ENCODE results near the gene DGCR8.
"Not testable (repeated sequence)": the region's sequence is repeated elsewhere in the genome, so short reads cannot be mapped to it uniquely, and the experiment has no call there.

Gene DGCR8

DNA sequence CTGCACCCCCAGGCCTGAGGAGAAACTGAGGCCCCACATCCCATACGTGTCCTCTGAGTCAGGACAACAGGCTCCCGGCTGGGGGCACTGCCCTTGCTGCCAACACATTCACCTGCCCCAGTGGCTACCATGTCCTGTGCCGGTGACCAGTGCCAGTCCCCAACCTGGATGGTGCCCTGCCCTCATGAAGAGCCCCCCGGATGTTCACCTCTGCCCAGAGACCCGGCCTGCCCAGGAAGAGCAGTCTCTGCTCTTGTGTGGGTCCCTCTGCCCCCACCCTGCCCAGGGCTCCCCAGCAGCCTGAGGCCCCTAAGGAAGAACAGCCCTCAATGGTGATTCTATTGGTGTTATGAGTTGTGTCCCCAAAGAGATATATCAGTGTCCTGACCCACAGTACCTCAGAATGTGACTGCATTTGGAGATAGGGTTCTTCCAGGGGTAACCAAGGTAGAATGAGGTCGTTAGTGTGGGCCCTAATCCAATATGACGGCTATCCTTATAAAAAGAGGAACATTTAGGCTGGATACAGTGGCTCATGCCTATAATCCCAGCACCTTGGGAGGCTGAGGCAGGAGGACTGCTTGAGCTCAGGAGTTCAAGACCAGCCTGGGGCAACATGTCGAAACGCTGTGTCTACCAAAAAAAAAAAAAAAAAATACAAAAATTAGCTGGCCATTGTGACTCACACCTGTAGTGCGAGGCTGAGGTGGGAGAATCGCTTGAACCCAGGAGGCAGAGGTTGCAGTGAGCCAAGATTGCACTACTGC is 13.2 kb upstream of the DGCR8 start:
- DNase-seq (ENCODE audit: low read depth), result no peak

- not testable (repeated sequence) for DNase-seq (ENCODE audit: low read depth)
Observed at GRCh38 chr22:20067384-20067682, 12.7 kb upstream of the DGCR8 start.

GRCh38 chr22:20068640-20069039 is 11.4 kb upstream of the DGCR8 start:
- no peak for DNase-seq (ENCODE audit: low read depth)

GRCh38 chr22:20069331-20070042 is 10.6 kb upstream of the DGCR8 start:
- no peak for DNase-seq (ENCODE audit: low read depth)

- DNase-seq (ENCODE audit: low read depth), result no peak
Observed at GRCh38 chr22:20071524-20071972, 8.5 kb upstream of the DGCR8 start.

- no peak for DNase-seq (ENCODE audit: low read depth)
Observed at GRCh38 chr22:20076627-20077172, 3.3 kb upstream of the DGCR8 start.

DNA sequence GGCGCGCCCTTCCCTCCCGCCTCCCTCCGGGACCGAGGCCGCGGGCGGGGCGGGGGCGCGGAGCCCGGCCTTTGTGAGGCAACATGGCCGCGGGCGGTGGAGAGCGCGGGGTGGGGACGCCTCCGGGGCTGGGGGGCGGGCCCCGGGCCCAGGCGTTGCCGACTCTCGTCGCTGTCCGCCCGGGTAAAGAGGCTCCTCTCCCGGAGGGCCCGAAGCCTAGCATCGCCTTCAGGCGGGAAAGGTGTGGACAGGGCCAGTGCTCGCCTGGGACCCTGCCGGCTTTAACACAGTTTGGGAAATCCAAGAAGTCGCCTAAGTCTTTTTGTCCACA is 369 bp downstream of the DGCR8 start:
- peak; percentile 41 for DNase-seq (ENCODE audit: low read depth)

- DNase-seq (ENCODE audit: low read depth), result no peak
Observed at GRCh38 chr22:20080776-20081654, 974 bp downstream of the DGCR8 start.

- DNase-seq (ENCODE audit: low read depth), result no peak
Observed at GRCh38 chr22:20083157-20083890, 3.3 kb downstream of the DGCR8 start.

- DNase-seq (ENCODE audit: low read depth), result no peak
Observed at GRCh38 chr22:20083891-20084546, 4.0 kb downstream of the DGCR8 start.

DNA sequence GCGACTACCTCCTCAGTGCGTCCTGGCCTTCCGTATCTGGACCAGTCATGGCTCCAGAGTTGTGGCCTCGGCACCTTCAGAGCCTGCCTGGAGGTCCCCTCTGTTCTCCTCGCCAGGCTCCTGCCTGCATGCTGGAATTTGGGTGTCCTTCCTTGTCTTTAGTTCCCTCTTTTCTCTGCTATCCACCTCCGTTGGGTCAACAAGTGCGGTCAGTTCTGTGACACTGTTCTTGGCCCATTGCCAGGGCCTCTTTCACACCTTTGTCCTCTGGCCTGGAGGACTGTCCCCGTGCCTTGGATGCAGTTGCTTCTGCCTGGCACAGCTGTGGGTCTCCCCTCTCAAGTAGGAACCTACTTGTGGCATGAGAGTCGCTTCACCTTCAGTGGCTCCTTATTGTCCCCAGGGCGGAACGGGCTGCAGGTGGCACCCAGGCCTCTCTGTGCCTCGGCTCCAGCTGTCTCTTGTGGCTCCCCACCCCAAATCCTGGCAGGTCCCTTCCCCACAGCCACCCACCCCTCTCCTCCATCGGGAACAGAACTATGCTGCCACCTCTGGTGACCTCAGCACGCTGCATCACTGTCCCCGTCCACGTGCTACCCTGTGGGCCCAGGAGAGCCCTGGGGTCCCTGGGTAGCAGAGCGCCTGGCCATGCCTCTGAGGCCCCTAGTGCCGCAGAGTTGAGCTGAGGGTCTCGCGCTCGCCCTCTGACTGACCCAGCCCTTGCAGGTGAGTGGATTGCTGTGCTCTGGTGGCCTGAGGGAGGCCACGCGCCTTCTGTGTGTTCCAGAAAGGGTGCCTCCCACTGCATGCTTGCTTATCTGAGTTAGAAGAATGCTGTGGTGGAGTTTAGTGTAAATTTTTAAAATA is 4.7 kb downstream of the DGCR8 start:
- no peak for DNase-seq (ENCODE audit: low read depth)

DNA sequence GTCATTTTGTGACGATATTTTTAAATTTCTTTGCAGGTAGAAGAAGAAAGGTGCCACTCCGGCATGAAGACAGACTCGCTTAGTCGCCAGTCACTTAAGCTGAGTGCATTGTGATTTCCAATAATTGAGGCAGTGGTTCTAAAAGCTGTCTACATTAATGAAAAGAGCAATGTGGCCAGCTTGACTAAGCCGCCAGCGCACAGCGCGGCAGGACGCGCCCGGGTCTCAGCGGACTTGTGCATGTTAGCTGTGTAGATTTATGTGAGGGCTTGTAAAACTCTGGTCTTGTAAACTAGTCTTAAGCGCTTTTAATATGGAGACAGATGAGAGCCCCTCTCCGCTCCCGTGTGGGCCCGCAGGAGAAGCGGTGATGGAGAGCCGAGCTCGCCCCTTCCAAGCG is 5.6 kb downstream of the DGCR8 start:
- DNase-seq (ENCODE audit: low read depth), result no peak

DNA sequence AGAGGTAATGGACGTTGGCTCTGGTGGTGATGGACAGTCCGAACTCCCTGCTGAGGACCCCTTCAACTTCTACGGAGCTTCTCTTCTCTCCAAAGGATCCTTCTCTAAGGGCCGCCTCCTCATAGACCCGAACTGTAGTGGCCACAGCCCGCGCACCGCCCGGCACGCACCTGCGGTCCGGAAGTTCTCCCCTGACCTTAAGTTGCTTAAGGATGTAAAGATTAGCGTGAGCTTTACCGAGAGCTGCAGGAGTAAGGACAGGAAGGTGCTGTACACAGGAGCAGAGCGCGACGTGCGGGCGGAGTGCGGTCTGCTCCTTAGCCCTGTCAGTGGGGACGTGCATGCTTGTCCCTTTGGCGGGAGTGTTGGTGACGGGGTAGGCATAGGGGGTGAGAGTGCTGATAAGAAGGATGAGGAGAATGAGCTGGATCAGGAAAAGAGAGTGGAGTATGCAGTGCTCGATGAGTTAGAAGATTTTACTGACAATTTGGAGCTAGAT is 6.1 kb downstream of the DGCR8 start:
- DNase-seq (ENCODE audit: low read depth), result no peak

- no peak for DNase-seq (ENCODE audit: low read depth)
Observed at GRCh38 chr22:20086763-20087162, 6.7 kb downstream of the DGCR8 start.

- DNase-seq (ENCODE audit: low read depth), result no peak
Observed at GRCh38 chr22:20087319-20088262, 7.5 kb downstream of the DGCR8 start.

GRCh38 chr22:20088263-20088648 is 8.2 kb downstream of the DGCR8 start:
- DNase-seq (ENCODE audit: low read depth), result no peak

GRCh38 chr22:20089226-20089976 is 9.4 kb downstream of the DGCR8 start:
- no peak for DNase-seq (ENCODE audit: low read depth)
